HCT116 (cell line): ENCODE measurements around the gene RPIA. TPM values are rescaled to one million over a fixed set of nuclear protein-coding genes. Genes with fewer than 3 reads are reported as not detected.

Source experiments
- ATAC-seq: fragments of 200-7000 bp; cut with Tn5 transposase; 2 replicates; pipeline ENCODE4 v1.9.1; 2020; ENCODE audit warnings: mild to moderate bottlenecking, moderate library complexity
- BruUV-seq: library from RNA; stranded (reverse); fragments of 400-500 nt; replicated peaks from 2 replicates; lab custom pipeline; 2021; lab: Mats Ljungman, UMichigan
- CTCF ChIA-PET: fragments of 300-600 bp; sonication (Branson Sonifier 250); formaldehyde crosslinking; loops from one replicate; lab custom pipeline; 2021; ENCODE audit warnings: antibody characterized with exemption; lab: Charles Lee
- POLR2A ChIA-PET: fragments of 300-600, 350-600 bp; sonication (Branson Sonifier 250); formaldehyde crosslinking; loops from one replicate; lab custom pipeline; 2021; ENCODE audit warnings: antibody characterized with exemption; lab: Charles Lee
- RAD21 ChIA-PET, 2 experiments: fragments of 300-600 bp; sonication (Branson Sonifier 250); formaldehyde crosslinking; loops; one replicate each; lab custom pipeline; 2023; ENCODE audit warnings: low total read pairs in 2 of 2; ENCODE audit not compliant: uncharacterized antibody in 2 of 2, unreplicated experiment in 2 of 2, low non-redundant PET in 1 of 2; lab: Charles Lee
- DNase-seq: peaks from one replicate; pipeline ENCODE4 v3.0.0-alpha.2; 2010; ENCODE audit warnings: low read depth, low spot score
- H2AFZ ChIP-seq: fragments of 200-600 bp; shearing (Covaris generic), sonication (generic); 2 replicates; pipeline ENCODE4 v1.6.1; 2017; ENCODE audit warnings: low read depth, mixed run types, mixed read lengths, antibody characterized with exemption, low read length; ENCODE audit not compliant: poor library complexity, severe bottlenecking
- H3K27ac ChIP-seq: 2 replicates; pipeline ENCODE4 v1.5.1; 2012; ENCODE audit warnings: low read depth, low read length
- H3K27me3 ChIP-seq: fragments of 200-600 bp; sonication (generic); 2 replicates; pipeline ENCODE4 v1.6.1; 2016; ENCODE audit warnings: mixed run types, low read length, mixed read lengths; ENCODE audit not compliant: insufficient read depth
- H3K36me3 ChIP-seq, 2 experiments: fragments of 200-500 bp in 1 of 2; fragments of 200-600 bp in 1 of 2; sonication (Bioruptor generic) in 1 of 2; sonication (generic) in 1 of 2; 2 replicates each; pipeline versions ENCODE4 v1.5.1 to v1.6.1; 2014 to 2016; ENCODE audit warnings: low read length in 2 of 2, inconsistent platforms in 1 of 2, mixed read lengths in 1 of 2, mixed run types in 1 of 2; ENCODE audit not compliant: insufficient read depth in 2 of 2, control insufficient read depth in 1 of 2
- H3K4me1 ChIP-seq, 2 experiments: fragments of 200-600 bp in 1 of 2; sonication (generic) in 1 of 2; 2 replicates each; pipeline versions ENCODE4 v1.5.1 to v1.6.1; 2012 to 2017; ENCODE audit warnings: low read length in 2 of 2, inconsistent platforms in 1 of 2, mild to moderate bottlenecking in 1 of 2, mixed read lengths in 1 of 2, mixed run types in 1 of 2, moderate library complexity in 1 of 2; ENCODE audit not compliant: insufficient read depth in 2 of 2, control insufficient read depth in 1 of 2
- H3K4me2 ChIP-seq: fragments of 200-600 bp; sonication (generic); 2 replicates; pipeline ENCODE4 v1.6.1; 2017; ENCODE audit warnings: mixed run types, low read length, mixed read lengths
- H3K4me3 ChIP-seq, 2 experiments: fragments of 200-600 bp in 1 of 2; sonication (generic) in 1 of 2; replicated peaks in 1 of 2; 2 replicates each; pipeline ENCODE4 v1.5.1; 2011 to 2016; ENCODE audit warnings: low read length in 2 of 2, control low read depth in 1 of 2, low read depth in 1 of 2, mild to moderate bottlenecking in 1 of 2, mixed read lengths in 1 of 2, mixed run types in 1 of 2
- H3K79me2 ChIP-seq: fragments of 200-600 bp; sonication (generic); 2 replicates; pipeline ENCODE4 v1.6.1; 2017; ENCODE audit warnings: mild to moderate bottlenecking, mixed run types, low read length, moderate library complexity, mixed read lengths; ENCODE audit not compliant: insufficient read depth
- H3K9ac ChIP-seq: fragments of 200-600 bp; sonication (generic); 2 replicates; pipeline ENCODE4 v1.6.1; 2016; ENCODE audit warnings: low read length, mixed read lengths
- H3K9me2 ChIP-seq: fragments of 200-600 bp; sonication (generic), shearing (Covaris generic); 2 replicates; pipeline ENCODE4 v1.6.1; 2017; ENCODE audit warnings: mixed run types, mild to moderate bottlenecking, moderate library complexity; ENCODE audit not compliant: insufficient read depth
- H3K9me3 ChIP-seq, 2 experiments: fragments of 200-500 bp in 1 of 2; fragments of 200-600 bp in 1 of 2; sonication (Bioruptor generic) in 1 of 2; sonication (generic) in 1 of 2; 2 replicates each; pipeline ENCODE4 v1.6.1; 2014 to 2017; ENCODE audit warnings: low read length in 2 of 2, mixed read lengths in 2 of 2, inconsistent platforms in 1 of 2, low read depth in 1 of 2, mild to moderate bottlenecking in 1 of 2, mixed run types in 1 of 2, moderate library complexity in 1 of 2; ENCODE audit not compliant: control insufficient read depth in 1 of 2, insufficient read depth in 1 of 2
- H4K20me1 ChIP-seq: fragments of 200-600 bp; sonication (generic), shearing (Covaris generic); 2 replicates; pipeline ENCODE4 v1.6.1; 2017; ENCODE audit warnings: mixed run types, mild to moderate bottlenecking, moderate library complexity; ENCODE audit not compliant: insufficient read depth
- ATF3 ChIP-seq: IDR thresholded peaks from 2 replicates; pipeline ENCODE4 v1.6.1; 2012
- CBX3 ChIP-seq: IDR thresholded peaks from 2 replicates; pipeline ENCODE4 v1.6.1; 2012; ENCODE audit warnings: low read depth
- EGR1 ChIP-seq: IDR thresholded peaks from 2 replicates; pipeline ENCODE4 v1.6.1; 2012; ENCODE audit warnings: low read depth
- ELF1 ChIP-seq: IDR thresholded peaks from 2 replicates; pipeline ENCODE4 v1.6.1; 2012; ENCODE audit warnings: low read depth, borderline replicate concordance
- EZH2 ChIP-seq: fragments of 200-600 bp; sonication (generic); IDR thresholded peaks from 2 replicates; pipeline ENCODE4 v1.6.1; 2017; ENCODE audit warnings: antibody characterized with exemption, mixed run types
- EZH2phosphoT487 ChIP-seq: fragments of 200-600 bp; IDR thresholded peaks from 2 replicates; pipeline ENCODE4 v1.6.1; 2018; ENCODE audit warnings: antibody characterized with exemption, borderline replicate concordance
- JUND ChIP-seq: IDR thresholded peaks from 2 replicates; pipeline ENCODE4 v1.6.1; 2012
- MAX ChIP-seq: IDR thresholded peaks from 2 replicates; pipeline ENCODE4 v1.6.1; 2012
- POLR2AphosphoS5 ChIP-seq: IDR thresholded peaks from 2 replicates; pipeline ENCODE4 v1.6.1; 2011; ENCODE audit warnings: mild to moderate bottlenecking, low read depth, low read length, moderate library complexity
- RAD21 ChIP-seq: IDR thresholded peaks from 2 replicates; pipeline ENCODE4 v1.6.1; 2012; ENCODE audit warnings: low read depth, mild to moderate bottlenecking
- SP1 ChIP-seq: IDR thresholded peaks from 2 replicates; pipeline ENCODE4 v1.6.1; 2012; ENCODE audit warnings: low read depth
- TCF7L2 ChIP-seq: IDR thresholded peaks from 2 replicates; pipeline ENCODE4 v1.7.0; 2011; ENCODE audit warnings: borderline replicate concordance, inconsistent platforms; ENCODE audit not compliant: insufficient read depth, insufficient read length; ENCODE audit errors: extremely low read depth
- YY1 ChIP-seq: IDR thresholded peaks from 2 replicates; pipeline ENCODE4 v1.6.1; 2011; ENCODE audit warnings: low read length, low read depth, moderate library complexity, mild to moderate bottlenecking; ENCODE audit not compliant: insufficient replicate concordance; ENCODE audit errors: extremely low read depth
- ZBTB33 ChIP-seq: IDR thresholded peaks from 2 replicates; pipeline ENCODE4 v1.6.1; 2011; ENCODE audit warnings: mild to moderate bottlenecking, low read length, moderate library complexity; ENCODE audit not compliant: insufficient replicate concordance; ENCODE audit errors: extremely low read depth
- ZNF274 ChIP-seq: fragments of 200-500 bp; sonication (Bioruptor generic); IDR thresholded peaks from 2 replicates; pipeline ENCODE4 v1.6.1; 2014; ENCODE audit warnings: mild to moderate bottlenecking, low read depth, low read length, inconsistent platforms
- intact Hi-C: fragments of 100-400 bp; cut with micrococcal nuclease; formaldehyde crosslinking; loops from 2 replicates; pipeline ENCODE4 v1.10.0; 2022
- total RNA-seq: library from RNA; stranded (reverse); gene quantifications from one replicate; pipeline ENCODE4 v1.2.1, GENCODE V29; 2021; ENCODE audit not compliant: unreplicated experiment

The RPIA gene
- total RNA-seq, 1 experiment from 2014 or later = 43.3 TPM

GRCh38 chr2:88693911-88694414 is 2.5 kb downstream of the RPIA start:
- BruUV-seq = no TSS peak
- no peak for DNase-seq
- Histone ChIP-seq H3K4me3 (no peak overlapping the region), H3K27me3 (no peaks in the 10 kb centered on the region), H2AFZ (no peak overlapping the region), H3K36me3 (no peaks in the 10 kb centered on the region)
- POLR2A ChIA-PET = no interaction called here
- TF ChIP-seq TCF7L2 (no peak), SP1 (no peak), CBX3 (no peak), EZH2 (no peak), EZH2phosphoT487 (no peak), MAX (no peak), ZNF274 (no peak), POLR2AphosphoS5 (no peak), ELF1 (no peak), JUND (no peak), ATF3 (no peak), ZBTB33 (no peak), EGR1 (no peak), YY1 (no peak), RAD21 (no peak)
- TF ChIP-seq, all 23 proteins: peak for 0
- no peaks in the 10 kb centered on the region for H3K9me3 ChIP-seq
- H4K20me1 ChIP-seq = no peaks in the 10 kb centered on the region
- no peak for ATAC-seq
- H3K4me2 ChIP-seq = no peak overlapping the region
- H3K79me2 ChIP-seq = peaks cover 79% of the 10 kb centered on the region
- H3K9me2 ChIP-seq = 0 out of 2 replicates have a peak, but pooled peaks cover 5% of the 10 kb centered on the region
- intact Hi-C loops = no loop called here
- H3K4me1 ChIP-seq = peaks cover 10 to 26% of the 10 kb centered on the region in 2 experiments; a peak in 3 of 4 replicates
- H3K9ac ChIP-seq = no peak overlapping the region
- ChIA-PET CTCF (no interaction called here), RAD21 (no interaction called here)
- H3K27ac ChIP-seq = no peak overlapping the region
